ENCODE measurements around the gene PLXNC1. TPM values are rescaled to one million over a fixed set of nuclear protein-coding genes. Genes with fewer than 3 reads are reported as not detected.
A peak's percentile ranks its signal among the peaks of the same experiment; 100 is the strongest.

The PLXNC1 gene
- total and polyA plus RNA-seq, 2 donors (not counting 1 experiment from before 2014, with no cell fraction given): 15.1 to 86.9 TPM

DNA sequence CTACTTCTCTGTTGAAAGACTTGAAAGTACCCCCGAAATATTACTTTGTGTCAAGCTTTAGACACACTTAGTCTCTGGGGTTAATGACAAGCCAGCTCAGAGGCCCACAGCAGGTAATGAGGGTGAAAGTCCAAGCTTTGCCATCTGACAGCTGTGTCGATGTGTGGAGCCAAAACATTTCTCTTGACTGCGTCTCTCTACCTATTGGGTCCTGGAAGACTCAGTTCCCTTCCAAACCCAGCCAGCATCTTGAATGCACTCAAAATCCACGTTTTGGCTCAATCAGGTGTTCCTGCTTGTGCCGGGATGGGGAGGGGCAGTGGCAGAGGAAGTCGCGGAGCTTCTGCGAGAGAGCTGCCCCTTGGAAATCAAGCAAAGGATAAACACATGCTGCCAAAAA is 3.2 kb downstream of the PLXNC1 start:
- DNase-seq (ENCODE audit: low read depth in 2 of 2): no peak
- Histone ChIP-seq H3K4me1 (ENCODE audit: control insufficient read depth, extremely low read depth, insufficient read depth, low read length) (no peaks in the 10 kb centered on the region), H3K4me2 (ENCODE audit: extremely low read depth, insufficient read depth, low read length) (no peak overlapping the region), H3K27ac (ENCODE audit: insufficient read depth, low read length) (no peak overlapping the region), H3K4me3 (replicated peaks in 1 of 4; ENCODE audit: control extremely low read depth in 1 of 4, insufficient read depth in 1 of 4, low read depth in 3 of 4, low read length in 4 of 4) (peak overlapping the region in 1 of 4 experiments; percentile 66), H3K27me3 (ENCODE audit: control insufficient read depth, insufficient read depth, low read length) (peaks cover 54% of the 10 kb centered on the region), H3K79me2 (ENCODE audit: control insufficient read depth, insufficient read depth, low read length) (no peaks in the 10 kb centered on the region), H3K9ac (ENCODE audit: insufficient read depth, low read length) (no peak overlapping the region), H4K20me1 (ENCODE audit: control insufficient read depth, extremely low read depth, insufficient read depth, low read length) (no peaks in the 10 kb centered on the region), H3K9me3 (ENCODE audit: control insufficient read depth, insufficient read depth, low read depth, low read length) (no peaks in the 10 kb centered on the region), H2AFZ (ENCODE audit: low read length) (no peak overlapping the region), H3K36me3 (ENCODE audit: control insufficient read depth, insufficient read depth, low read length) (no peaks in the 10 kb centered on the region)
- TF ChIP-seq CTCF (conservative IDR thresholded peaks at IDR 0.05 in 1 of 2, IDR thresholded peaks at IDR 0.05 in 1 of 2; ENCODE audit: low read depth in 1 of 2, low read length in 2 of 2) (no peak), EZH2 (IDR thresholded peaks at IDR 0.05; ENCODE audit: low read length, missing control alignments) (no peak)

- Histone ChIP-seq H4K20me1 (ENCODE audit: control insufficient read depth, extremely low read depth, insufficient read depth, low read length) (no peaks in the 10 kb centered on the region), H3K79me2 (ENCODE audit: control insufficient read depth, insufficient read depth, low read length) (no peaks in the 10 kb centered on the region), H2AFZ (ENCODE audit: low read length) (no peak overlapping the region), H3K4me1 (ENCODE audit: control insufficient read depth, extremely low read depth, insufficient read depth, low read length) (no peaks in the 10 kb centered on the region), H3K9me3 (ENCODE audit: control insufficient read depth, insufficient read depth, low read depth, low read length) (no peaks in the 10 kb centered on the region), H3K4me3 (replicated peaks in 1 of 4; ENCODE audit: control extremely low read depth in 1 of 4, insufficient read depth in 1 of 4, low read depth in 3 of 4, low read length in 4 of 4) (no peak overlapping the region), H3K36me3 (ENCODE audit: control insufficient read depth, insufficient read depth, low read length) (no peaks in the 10 kb centered on the region), H3K4me2 (ENCODE audit: extremely low read depth, insufficient read depth, low read length) (no peak overlapping the region), H3K27me3 (ENCODE audit: control insufficient read depth, insufficient read depth, low read length) (peaks cover 50% of the 10 kb centered on the region), H3K27ac (ENCODE audit: insufficient read depth, low read length) (no peak overlapping the region), H3K9ac (ENCODE audit: insufficient read depth, low read length) (no peak overlapping the region)
- DNase-seq (ENCODE audit: low read depth in 2 of 2): no peak
- TF ChIP-seq CTCF (conservative IDR thresholded peaks at IDR 0.05 in 1 of 2, IDR thresholded peaks at IDR 0.05 in 1 of 2; ENCODE audit: low read depth in 1 of 2, low read length in 2 of 2) (no peak), EZH2 (IDR thresholded peaks at IDR 0.05; ENCODE audit: low read length, missing control alignments) (no peak)
These were observed 4.1 kb downstream of the PLXNC1 start for GRCh38 chr12:94152292-94153078.

DNA sequence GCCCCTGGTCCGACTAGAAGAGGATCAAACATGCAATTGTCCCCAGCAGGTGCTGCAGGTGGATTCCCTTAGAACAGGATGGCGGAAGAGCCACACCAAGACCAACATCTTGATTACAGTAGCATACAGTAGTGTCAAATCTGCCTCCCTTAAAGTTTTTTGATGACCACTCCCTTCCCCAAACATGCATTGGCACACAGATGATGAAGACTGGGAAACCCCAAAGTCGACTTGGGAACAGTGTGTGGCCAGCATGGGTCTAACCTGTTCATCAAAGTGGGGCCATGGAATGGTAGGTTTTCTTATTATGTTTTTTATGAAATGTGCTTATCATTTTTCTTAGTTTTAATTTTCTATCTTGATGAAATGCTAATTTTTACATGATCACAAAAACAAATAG is 8.8 kb downstream of the PLXNC1 start:
- Histone ChIP-seq H3K4me2 (ENCODE audit: extremely low read depth, insufficient read depth, low read length) (no peak overlapping the region), H4K20me1 (ENCODE audit: control insufficient read depth, extremely low read depth, insufficient read depth, low read length) (no peaks in the 10 kb centered on the region), H3K4me1 (ENCODE audit: control insufficient read depth, extremely low read depth, insufficient read depth, low read length) (no peaks in the 10 kb centered on the region), H2AFZ (ENCODE audit: low read length) (no peak overlapping the region), H3K79me2 (ENCODE audit: control insufficient read depth, insufficient read depth, low read length) (no peaks in the 10 kb centered on the region), H3K36me3 (ENCODE audit: control insufficient read depth, insufficient read depth, low read length) (no peaks in the 10 kb centered on the region), H3K9ac (ENCODE audit: insufficient read depth, low read length) (no peak overlapping the region), H3K9me3 (ENCODE audit: control insufficient read depth, insufficient read depth, low read depth, low read length) (no peaks in the 10 kb centered on the region), H3K27ac (ENCODE audit: insufficient read depth, low read length) (no peak overlapping the region), H3K4me3 (replicated peaks in 1 of 4; ENCODE audit: control extremely low read depth in 1 of 4, insufficient read depth in 1 of 4, low read depth in 3 of 4, low read length in 4 of 4) (no peak overlapping the region), H3K27me3 (ENCODE audit: control insufficient read depth, insufficient read depth, low read length) (peaks cover 15% of the 10 kb centered on the region)
- TF ChIP-seq EZH2 (IDR thresholded peaks at IDR 0.05; ENCODE audit: low read length, missing control alignments) (no peak), CTCF (conservative IDR thresholded peaks at IDR 0.05 in 1 of 2, IDR thresholded peaks at IDR 0.05 in 1 of 2; ENCODE audit: low read depth in 1 of 2, low read length in 2 of 2) (no peak)
- DNase-seq (ENCODE audit: low read depth in 2 of 2): no peak

All from fibroblast of lung (primary cell).